ENCODE results near the gene DNAJC10.
"Not testable (repeated sequence)": the region's sequence is repeated elsewhere in the genome, so short reads cannot be mapped to it uniquely, and the experiment has no call there.

Gene DNAJC10

GRCh38 chr2:182726473-182726872 is 10.4 kb downstream of the DNAJC10 start:
- no peak for TF ChIP-seq CTCF (IDR thresholded peaks at IDR 0.05; ENCODE audit: extremely low read depth, missing control alignments)
- no peak for DNase-seq (ENCODE audit: low spot score)

DNA sequence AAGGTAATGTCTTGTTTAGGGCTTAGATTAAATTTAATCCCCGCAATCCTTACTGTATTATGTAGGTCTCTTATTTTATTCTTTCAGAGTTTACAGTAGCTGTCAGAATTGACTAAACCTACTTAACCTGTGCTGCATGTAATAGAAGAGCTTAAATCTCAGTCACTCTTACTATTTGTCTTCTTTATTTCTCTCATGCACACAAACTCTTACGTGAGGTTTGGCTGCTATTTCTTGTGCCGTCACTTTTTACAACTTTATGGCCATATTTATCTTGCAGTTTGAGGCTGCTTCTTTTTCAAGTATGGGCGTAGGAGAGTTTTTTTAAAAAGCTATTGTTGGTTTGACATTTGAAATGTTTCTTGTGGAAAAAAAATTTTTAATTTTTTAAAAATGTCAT is 12.0 kb downstream of the DNAJC10 start:
- DNase-seq (ENCODE audit: low spot score): no peak
- no peak for TF ChIP-seq CTCF (IDR thresholded peaks at IDR 0.05; ENCODE audit: extremely low read depth, missing control alignments)

DNA sequence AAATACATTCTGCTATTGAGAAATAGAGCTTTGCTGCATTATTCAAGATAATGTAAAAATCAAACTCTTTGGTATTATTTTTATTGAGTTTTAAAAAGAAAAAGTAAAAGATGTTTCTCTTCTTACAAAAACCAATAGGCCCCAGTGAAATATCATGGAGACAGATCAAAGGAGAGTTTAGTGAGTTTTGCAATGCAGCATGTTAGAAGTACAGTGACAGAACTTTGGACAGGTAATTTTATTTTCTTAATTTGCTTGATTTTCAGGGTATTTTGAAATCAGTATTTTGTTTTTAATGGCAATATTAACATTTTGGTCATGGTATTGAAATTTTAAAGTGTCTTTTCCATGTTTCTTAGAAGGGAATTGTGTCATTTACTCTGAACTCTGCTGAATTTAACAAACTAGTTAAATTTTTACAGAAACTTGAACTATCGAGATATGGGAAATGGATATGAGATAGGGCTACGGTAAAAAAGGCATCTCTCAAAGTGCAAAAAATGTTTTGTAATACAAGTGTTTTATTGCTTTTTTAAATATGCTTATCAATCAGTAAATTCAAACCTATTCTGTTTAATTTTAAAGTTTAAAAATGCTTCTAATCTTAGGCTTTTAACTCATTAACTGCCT is 13.8 kb downstream of the DNAJC10 start:
- no peak for TF ChIP-seq CTCF (IDR thresholded peaks at IDR 0.05; ENCODE audit: extremely low read depth, missing control alignments)
- no peak for DNase-seq (ENCODE audit: low spot score)

DNA sequence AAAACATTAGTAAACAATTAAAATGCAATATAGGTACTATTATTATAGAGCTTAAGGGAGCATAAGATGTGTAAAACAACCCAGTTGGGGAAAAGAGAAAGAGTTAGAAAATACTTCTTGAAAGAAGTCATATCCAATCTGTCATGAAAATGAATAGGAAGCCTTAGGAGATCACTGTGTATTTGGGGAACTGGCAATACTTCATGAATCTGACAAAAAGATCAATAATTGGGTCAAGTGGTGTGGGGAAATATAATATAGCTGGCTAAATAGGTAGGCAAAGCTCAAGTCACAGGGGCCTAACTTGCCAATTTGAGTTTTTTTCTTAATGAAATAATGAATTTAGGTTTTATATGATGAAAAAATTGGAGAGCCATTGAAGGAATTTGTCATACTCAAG is 14.4 kb downstream of the DNAJC10 start:
- DNase-seq (ENCODE audit: low spot score): no peak

DNA sequence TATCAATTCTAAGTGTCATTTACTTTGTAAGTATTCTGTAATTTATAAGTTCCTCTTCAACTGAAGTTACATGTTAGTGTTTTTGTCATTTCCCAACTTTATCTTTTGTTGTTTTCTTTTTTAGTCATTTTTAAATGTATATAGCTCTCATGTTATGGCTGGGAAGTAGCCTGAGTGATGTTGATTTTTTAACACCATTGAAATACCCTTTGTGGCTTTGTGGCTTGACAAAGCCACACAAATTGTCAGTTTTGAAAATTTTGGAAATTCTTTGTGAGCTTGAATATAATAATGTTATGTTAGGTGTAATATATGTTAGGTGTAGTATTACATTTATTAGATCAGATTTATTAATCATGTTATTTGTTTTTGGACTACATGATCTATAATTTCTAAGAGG is 16.7 kb downstream of the DNAJC10 start:
- no peak for DNase-seq (ENCODE audit: low spot score)
- no peak for TF ChIP-seq CTCF (IDR thresholded peaks at IDR 0.05; ENCODE audit: extremely low read depth, missing control alignments)

More for the DNA sequence above, 14.4 kb downstream of the DNAJC10 start:
- no peak for TF ChIP-seq CTCF (IDR thresholded peaks at IDR 0.05; ENCODE audit: extremely low read depth, missing control alignments)

DNA sequence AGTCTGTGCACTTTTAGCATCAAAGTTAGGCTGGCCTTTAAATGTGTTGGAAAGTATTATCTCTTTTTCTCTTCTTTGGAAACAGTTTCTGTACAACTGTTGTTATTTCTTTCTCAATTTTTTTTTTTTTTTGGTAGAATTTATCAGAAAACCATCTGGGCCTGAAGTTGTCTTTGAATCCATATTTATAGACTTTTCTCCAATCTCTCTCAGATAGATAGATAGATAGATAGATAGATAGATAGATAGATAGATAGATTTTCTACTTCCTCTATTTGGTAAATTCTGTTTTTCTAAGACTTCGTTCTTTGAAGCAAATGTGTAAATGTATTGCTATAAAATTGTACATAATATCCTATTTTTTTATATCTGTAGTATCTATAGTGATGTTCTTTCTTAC is 17.5 kb downstream of the DNAJC10 start:
- no peak for DNase-seq (ENCODE audit: low spot score)
- TF ChIP-seq CTCF (IDR thresholded peaks at IDR 0.05; ENCODE audit: extremely low read depth, missing control alignments): no peak

DNA sequence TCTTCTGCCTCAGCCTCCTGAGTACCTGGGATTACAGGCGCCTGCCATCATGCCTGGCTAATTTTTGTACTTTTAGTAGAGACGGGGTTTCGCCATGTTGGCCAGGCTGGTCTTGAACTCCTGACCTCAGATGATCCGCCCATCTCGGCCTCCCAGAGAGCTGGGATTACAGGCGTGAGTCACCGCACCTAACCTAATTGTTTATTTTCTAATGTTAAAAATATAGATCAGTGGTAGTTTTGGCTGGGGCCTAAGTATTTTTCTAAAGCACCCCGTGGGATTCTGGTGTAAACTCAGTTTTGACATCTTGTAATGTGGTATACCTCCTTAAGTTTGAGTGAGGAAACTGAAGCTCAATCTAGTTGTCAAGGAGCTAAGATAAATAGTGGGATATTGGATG is 20.8 kb downstream of the DNAJC10 start:
- not testable (repeated sequence) for DNase-seq (ENCODE audit: low spot score)

GRCh38 chr2:182740701-182741100 is 24.6 kb downstream of the DNAJC10 start:
- DNase-seq (ENCODE audit: low spot score): no peak

More at GRCh38 chr2:182740701-182741100, 24.6 kb downstream of the DNAJC10 start:
- no peak for TF ChIP-seq CTCF (IDR thresholded peaks at IDR 0.05; ENCODE audit: extremely low read depth, missing control alignments)

Measured in GM20000 (cell line).